Stimulated activated CD4-positive, alpha-beta T cell treated with anti-CD3 and anti-CD28 coated beads, Interleukin-4, amount 100 ng/mL, for 24 hours (primary cell): Measurements from ENCODE around the gene CD53.

Experiments used
- DNase-seq: peaks from one replicate; pipeline ENCODE4 v3.0.0-alpha.2; 2020

CD53 gene

DNA sequence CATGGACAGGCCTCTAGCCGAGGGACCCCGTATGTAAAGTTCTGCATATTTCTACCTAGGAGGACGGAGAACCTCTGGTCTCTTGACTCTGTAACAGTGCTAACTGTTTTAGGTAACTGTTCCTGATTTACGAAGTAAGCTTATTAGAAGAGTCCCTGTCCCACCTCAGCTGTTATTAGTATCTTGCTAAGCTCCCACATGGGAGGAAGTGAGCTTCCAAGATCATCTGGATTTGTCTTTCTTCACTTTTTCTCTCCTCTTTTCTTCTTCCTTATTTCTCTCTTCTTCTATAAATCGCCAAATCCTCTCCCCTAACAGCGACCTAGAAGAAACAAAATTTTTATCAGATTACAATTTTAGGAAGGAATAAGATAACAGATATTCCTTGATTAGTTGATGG lies 4.4 kb downstream of the CD53 start:
- no peak for DNase-seq

DNA sequence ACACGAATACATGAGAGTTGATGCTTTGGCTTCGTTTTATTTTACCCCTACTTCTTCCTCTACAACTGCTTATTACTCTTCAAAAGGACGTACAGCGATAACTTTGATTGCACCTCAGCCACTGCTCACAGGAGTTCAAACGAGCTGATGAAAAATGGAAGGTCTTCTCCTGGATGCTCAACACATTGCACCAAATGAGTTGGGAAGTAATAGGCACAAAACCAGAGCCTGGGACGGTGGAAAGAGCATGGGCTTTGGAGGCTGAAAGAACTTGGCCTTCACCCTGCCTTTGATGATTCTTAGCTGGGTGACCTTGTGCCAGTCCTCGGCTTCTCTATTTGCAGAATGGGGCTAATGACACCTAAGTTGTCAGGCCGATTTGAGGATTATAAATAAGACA lies 4.8 kb downstream of the CD53 start:
- no peak for DNase-seq

GRCh38 chr1:110878591-110878990 lies 5.6 kb downstream of the CD53 start:
- no peak for DNase-seq

- DNase-seq = no peak
Measured at GRCh38 chr1:110878993-110879392, 6.0 kb downstream of the CD53 start.

GRCh38 chr1:110879758-110880606 lies 7.0 kb downstream of the CD53 start:
- DNase-seq = peak; percentile 82

DNA sequence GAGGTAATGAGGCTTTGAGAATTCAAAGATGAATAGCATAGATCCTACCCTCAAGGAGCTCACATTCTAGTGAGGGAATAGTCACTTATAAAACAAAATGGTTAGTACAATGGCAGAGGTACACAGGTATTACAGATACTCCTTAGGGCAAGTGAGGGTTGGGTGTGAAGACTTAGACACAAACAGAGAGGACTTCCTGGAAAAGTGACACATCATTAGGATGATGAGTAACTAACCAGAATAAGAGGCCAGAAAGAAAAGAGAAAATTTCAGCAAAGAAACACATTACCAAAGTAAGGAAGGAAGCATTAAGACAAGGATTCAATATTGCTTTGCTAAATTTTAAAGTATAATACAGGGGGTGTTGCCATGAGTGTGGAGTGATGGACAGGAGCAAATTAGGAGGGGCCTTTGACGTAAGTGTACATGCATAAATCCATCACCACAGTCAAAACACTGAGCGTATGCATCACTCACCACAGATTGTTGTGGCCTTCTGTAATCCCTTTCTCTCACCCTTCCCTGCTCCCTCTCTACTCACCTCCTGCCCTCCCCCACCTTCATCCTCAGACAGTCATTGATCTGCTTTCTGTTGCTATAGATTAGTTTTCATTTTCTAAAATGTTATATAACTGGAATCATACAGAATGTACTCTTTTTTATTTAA lies 7.9 kb downstream of the CD53 start:
- DNase-seq = peak; percentile 66

DNA sequence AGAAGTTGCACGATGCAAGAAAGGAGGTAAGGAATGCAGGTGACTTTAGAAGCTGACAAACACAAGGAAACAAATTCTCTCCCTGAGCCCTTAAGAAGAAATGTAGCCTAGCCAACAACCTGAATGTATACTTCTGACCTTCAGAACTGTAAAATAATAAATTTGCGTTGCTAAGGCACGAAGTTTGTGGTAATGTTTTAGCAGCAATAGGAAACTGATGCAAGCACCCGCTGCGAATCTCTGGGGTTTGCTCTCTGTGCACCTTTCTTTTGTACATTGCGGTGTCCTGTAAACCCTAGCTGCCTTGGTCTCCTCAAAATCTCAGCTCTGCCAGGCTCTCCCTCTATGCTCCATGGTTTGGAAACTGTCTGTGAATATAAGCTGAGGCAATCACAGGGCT lies 15.1 kb downstream of the CD53 start:
- no peak for DNase-seq

DNA sequence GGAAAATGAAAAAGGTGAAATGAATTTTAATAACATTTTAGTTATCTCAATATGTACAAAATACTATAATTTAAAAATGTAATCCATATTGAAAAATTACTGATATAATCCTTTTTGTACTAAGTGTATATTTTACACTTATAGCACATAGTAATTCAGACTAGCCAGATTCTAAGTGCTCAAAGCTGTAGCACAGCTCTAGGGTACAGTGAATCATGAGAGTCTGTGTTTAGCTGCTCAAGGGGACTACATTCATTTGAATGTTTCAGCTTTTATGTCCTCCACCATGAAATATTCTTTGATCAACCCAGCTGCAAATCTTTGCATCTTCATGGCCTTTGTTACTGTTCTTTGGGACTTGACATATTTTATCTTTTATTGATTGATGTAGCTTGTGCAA lies 15.7 kb downstream of the CD53 start:
- no peak for DNase-seq

DNA sequence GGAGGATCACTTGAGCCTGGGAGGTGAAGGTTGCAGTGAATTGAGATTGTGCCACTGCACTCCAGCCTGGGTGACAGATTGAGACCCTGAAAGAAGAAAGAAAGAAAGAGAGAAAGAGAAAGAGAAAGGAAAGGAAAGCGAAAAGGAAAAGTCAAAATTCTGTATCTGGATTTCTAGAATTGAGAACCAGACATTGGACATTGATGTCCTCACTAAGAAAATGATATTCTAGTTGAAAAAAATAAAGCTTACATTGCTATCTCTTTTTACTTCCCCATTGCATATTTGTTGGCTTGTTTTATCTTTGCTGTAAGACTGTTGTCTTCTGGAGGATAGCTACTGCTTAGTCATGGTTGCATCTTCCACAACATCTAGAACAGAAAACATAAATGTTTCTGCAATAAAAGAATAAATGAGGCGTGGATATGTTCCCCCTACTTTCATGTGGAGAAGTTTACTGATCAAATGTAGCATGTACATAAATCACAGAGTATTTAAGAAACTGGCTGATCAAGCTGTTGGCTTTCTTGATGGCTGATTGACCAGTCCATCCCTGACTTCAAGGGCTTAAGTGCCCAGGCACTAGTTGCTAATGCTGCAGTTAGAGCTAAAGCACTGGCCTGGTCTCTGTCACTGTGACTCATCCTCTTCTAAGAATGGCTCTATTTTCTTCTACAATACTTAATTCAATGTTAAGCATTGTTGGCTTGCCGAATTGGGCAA lies 17.7 kb downstream of the CD53 start:
- DNase-seq = no peak

- DNase-seq = no peak
Measured at GRCh38 chr1:110893908-110894490, 21.1 kb downstream of the CD53 start.

GRCh38 chr1:110896090-110896489 lies 23.1 kb downstream of the CD53 start:
- no peak for DNase-seq

DNA sequence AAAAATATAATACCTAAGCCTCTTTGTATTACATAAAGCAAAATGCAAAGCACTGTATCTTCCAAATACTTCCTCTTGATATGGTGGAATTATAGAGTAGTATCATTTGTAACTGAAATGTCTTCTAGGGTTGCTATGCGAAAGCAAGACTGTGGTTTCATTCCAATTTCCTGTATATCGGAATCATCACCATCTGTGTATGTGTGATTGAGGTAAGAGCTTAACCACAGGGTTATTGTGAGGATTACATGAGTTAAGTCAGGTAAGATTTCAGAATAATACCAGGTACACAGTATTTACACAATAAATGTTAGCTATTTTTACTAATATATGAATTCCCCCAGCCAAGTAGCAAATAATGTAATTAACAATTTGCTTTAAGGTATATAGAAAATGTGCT lies 24.7 kb downstream of the CD53 start:
- no peak for DNase-seq

- no peak for DNase-seq
Measured at GRCh38 chr1:110898734-110899457, 25.9 kb downstream of the CD53 start.

GRCh38 chr1:110899458-110899843 lies 26.5 kb downstream of the CD53 start:
- no peak for DNase-seq

DNA sequence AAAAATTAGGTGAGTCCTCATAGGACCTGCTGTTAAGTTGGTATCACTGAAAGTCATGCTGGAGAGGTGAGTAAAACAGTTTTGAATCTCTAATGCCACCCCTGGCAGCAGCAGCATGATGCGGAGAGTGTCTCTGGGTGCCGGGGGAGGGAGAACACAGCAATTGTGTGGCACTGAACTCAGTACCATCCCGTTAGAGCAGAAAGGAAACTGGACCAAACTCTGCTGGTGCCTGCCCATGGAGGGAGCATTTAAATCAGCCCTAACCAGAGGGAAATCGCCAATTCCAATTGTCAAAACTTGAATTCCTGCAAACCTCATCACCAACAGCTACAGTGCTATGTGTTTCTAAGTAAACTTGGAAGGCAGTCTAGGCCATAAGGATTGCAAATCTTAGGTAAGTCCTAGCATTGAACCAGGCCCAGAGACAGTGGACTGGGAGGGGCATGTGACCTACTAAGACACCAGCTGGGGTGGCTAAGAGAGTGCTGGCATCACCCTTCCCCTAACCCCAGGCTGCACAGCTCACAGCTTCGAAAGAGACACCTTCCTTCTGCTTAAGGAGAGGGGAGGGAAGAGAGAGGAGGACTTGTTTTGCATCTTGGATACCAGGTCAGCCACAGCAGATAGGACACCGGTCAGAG lies 30.0 kb downstream of the CD53 start:
- no peak for DNase-seq

- no peak for DNase-seq
Measured at GRCh38 chr1:110903853-110904500, 31.0 kb downstream of the CD53 start.

GRCh38 chr1:110912784-110913183 lies 39.8 kb downstream of the CD53 start:
- no peak for DNase-seq

DNA sequence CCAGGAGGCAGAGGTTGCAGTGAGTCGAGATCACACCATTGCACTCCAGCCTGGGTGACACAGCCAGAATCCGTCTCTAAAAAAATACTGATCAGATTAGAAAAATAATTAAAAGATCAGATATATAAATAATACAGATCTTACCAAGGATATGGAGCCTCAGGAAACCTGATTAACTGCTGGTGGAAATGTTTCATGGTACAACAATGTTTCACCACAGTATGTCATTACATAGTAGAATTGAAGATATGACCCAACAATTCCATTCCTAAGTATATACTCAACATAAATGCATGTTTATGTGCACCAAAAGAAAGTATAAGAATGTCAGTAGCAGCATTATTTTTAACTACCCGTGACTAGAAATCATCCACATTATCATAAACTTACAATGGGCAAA lies 41.7 kb downstream of the CD53 start:
- no peak for DNase-seq

DNA sequence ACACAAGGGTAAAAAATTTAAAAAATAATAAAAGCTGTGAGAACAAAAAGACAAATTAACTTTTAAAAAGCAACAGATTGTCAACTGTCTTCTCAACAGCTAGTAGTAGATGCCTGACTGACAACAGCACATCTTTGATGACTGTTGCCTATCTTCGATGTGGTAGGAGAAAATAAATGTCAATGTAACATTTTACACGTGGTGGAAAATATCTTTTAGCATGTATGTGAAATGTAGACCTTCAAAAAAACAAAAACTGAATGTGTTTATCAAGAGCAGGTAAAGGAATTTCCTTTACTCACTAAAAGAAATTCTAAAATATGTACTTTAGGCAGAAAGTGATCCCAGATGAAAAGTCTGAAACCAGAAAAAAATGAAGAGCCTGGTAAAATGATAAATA lies 42.9 kb downstream of the CD53 start:
- no peak for DNase-seq

DNA sequence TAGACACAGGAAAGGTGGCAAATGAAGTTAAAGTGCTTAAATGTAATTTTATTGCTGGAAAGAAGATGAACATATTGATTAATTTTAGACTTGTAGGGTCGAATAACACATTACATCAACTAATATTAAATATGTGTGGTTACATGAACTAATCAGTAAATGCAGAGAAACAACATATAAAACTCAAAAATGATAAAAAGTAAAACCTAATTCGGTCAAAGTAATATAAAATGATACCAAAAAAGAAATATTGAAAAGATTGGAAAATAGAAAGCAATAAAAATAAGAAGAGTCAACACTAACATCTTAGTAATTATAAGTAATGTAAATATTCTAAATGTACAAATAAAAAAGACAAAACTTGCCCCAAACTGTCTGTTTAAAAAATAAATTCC lies 43.3 kb downstream of the CD53 start:
- no peak for DNase-seq

DNA sequence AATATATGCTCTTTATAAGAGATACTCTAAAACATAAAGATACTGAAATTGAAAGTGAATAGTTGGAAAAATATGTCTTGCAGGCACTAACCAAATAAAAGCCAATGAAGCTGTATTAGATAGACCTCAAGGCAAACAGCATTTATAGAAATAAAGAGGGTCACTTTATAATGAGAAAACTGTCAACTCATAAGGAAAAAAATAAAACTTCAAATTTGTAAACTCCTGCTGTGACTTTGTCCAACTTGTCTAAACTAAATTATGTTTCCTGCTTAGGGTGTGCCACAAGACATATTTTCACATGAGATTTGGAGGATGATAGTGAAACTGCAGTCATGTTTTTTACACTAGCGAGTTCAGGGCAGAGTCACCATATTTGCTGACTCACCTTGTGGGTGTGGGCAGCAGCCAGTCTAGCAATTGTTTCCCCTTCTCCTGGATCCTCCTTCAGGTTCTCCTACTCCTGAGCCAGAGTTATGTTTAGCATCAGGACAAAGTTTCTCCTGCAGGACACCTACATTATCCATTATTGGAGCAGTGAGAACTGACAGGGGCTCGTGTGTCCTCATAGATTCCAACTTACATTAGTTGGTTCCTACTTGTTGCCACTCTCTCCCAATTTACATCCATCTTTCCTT lies 43.8 kb downstream of the CD53 start:
- peak; percentile 35 for DNase-seq
